T-helper 17 cell (primary cell): Measurements from ENCODE around the gene SHQ1. TPM values are rescaled to one million over a fixed set of nuclear protein-coding genes. Genes with fewer than 3 reads are reported as not detected.

Experiments used
- ATAC-seq: fragments of 150-1000 bp; cut with Tn5 transposase; 2 replicates; pipeline ENCODE4 v1.10.0; 2021; ENCODE audit warnings: mild to moderate bottlenecking, moderate library complexity
- DNase-seq, 3 donors: peaks; one replicate each; pipeline versions ENCODE4 v3.0.0 to v3.0.0-alpha.2; 2020 to 2021
- H3K9me3 ChIP-seq: one replicate; pipeline ENCODE4 v1.7.0; 2013; ENCODE audit warnings: low read length, mild to moderate bottlenecking; ENCODE audit not compliant: control insufficient read depth, poor library complexity, severe bottlenecking
- H3K27ac Mint-ChIP-seq: one replicate; pipeline ENCODE4 v1.8.0; 2022; ENCODE audit warnings: mild to moderate bottlenecking, moderate library complexity, mixed read lengths
- H3K27me3 Mint-ChIP-seq: one replicate; pipeline ENCODE4 v1.8.0; 2022; ENCODE audit warnings: mixed read lengths
- H3K36me3 Mint-ChIP-seq: one replicate; pipeline ENCODE4 v1.8.0; 2022; ENCODE audit warnings: low read depth, mixed read lengths
- H3K4me1 Mint-ChIP-seq: one replicate; pipeline ENCODE4 v1.8.0; 2022; ENCODE audit warnings: mild to moderate bottlenecking, mixed read lengths
- H3K4me3 Mint-ChIP-seq: one replicate; pipeline ENCODE4 v1.8.0; 2022; ENCODE audit warnings: mild to moderate bottlenecking, moderate library complexity, mixed read lengths
- total RNA-seq, 4 donors: library from RNA in 2 of 4; stranded (reverse) in 2 of 4; gene quantifications; one replicate each; pipeline ENCODE4 v1.2.3 and lab custom pipeline; 2022 to 2026

SHQ1 gene
- total RNA-seq, 2 donors from 2014 or later, result 14.0 to 15.4 TPM

- Mint-ChIP-seq H3K4me3 (peak within 1 kb of the TSS; percentile 88), H3K4me1 (peaks cover 9% of the 10 kb centered on the region), H3K27me3 (peaks cover 75% of the 10 kb centered on the region), H3K36me3 (peaks cover 3% of the 10 kb centered on the region), H3K27ac (no peak within 1 kb of the TSS)
- ATAC-seq, result peak; percentile 79
- H3K9me3 ChIP-seq, result no peaks in the 10 kb centered on the region
- no peak for DNase-seq
Observed at GRCh38 chr3:72887705-72888545, 39.7 kb upstream of the SHQ1 start, which contains the start of gene GXYLT2. Gene GXYLT2, plus strand, starts transcription at chr3:72888046. Its CDS starts 188 bp downstream, at chr3:72888234.

GRCh38 chr3:72887343-72887704, 39.1 kb upstream of the SHQ1 start:
- H3K4me3 Mint-ChIP-seq, result peak overlapping the region; percentile 88
- no peak for ATAC-seq

GRCh38 chr3:72872183-72872582, 23.9 kb upstream of the SHQ1 start:
- Mint-ChIP-seq H3K36me3 (peaks cover 2% of the 10 kb centered on the region), H3K27ac (no peak overlapping the region), H3K27me3 (peaks cover 41% of the 10 kb centered on the region), H3K4me3 (no peak overlapping the region), H3K4me1 (no peaks in the 10 kb centered on the region)
- DNase-seq, result no peak
- no peaks in the 10 kb centered on the region for H3K9me3 ChIP-seq
- no peak for ATAC-seq

More at GRCh38 chr3:72887343-72887704, 39.1 kb upstream of the SHQ1 start:
- peaks cover 69% of the 10 kb centered on the region for H3K27me3 Mint-ChIP-seq
- peaks cover 9% of the 10 kb centered on the region for H3K4me1 Mint-ChIP-seq
- peaks cover 3% of the 10 kb centered on the region for H3K36me3 Mint-ChIP-seq
- no peaks in the 10 kb centered on the region for H3K9me3 ChIP-seq
- no peak for DNase-seq
- H3K27ac Mint-ChIP-seq, result no peak overlapping the region

- Mint-ChIP-seq H3K27me3 (peaks cover under 1% of the 10 kb centered on the region), H3K4me3 (no peak overlapping the region), H3K36me3 (no peaks in the 10 kb centered on the region), H3K27ac (no peak overlapping the region), H3K4me1 (peaks cover 2% of the 10 kb centered on the region)
- ATAC-seq (no peak), DNase-seq (no peak)
- H3K9me3 ChIP-seq, result no peaks in the 10 kb centered on the region
Observed at GRCh38 chr3:72862314-72863090, 14.3 kb upstream of the SHQ1 start.

GRCh38 chr3:72860846-72861245, 12.6 kb upstream of the SHQ1 start:
- Mint-ChIP-seq H3K4me1 (peaks cover 2% of the 10 kb centered on the region), H3K36me3 (no peaks in the 10 kb centered on the region), H3K27ac (no peak overlapping the region), H3K4me3 (no peak overlapping the region), H3K27me3 (no peaks in the 10 kb centered on the region)
- H3K9me3 ChIP-seq, result no peaks in the 10 kb centered on the region
- DNase-seq (no peak), ATAC-seq (no peak)

GRCh38 chr3:72860053-72860452, 11.8 kb upstream of the SHQ1 start:
- Mint-ChIP-seq H3K27me3 (peaks cover 4% of the 10 kb centered on the region), H3K27ac (no peak overlapping the region), H3K4me1 (peaks cover 2% of the 10 kb centered on the region), H3K4me3 (no peak overlapping the region), H3K36me3 (no peaks in the 10 kb centered on the region)
- DNase-seq, result no peak
- H3K9me3 ChIP-seq, result no peaks in the 10 kb centered on the region
- no peak for ATAC-seq

GRCh38 chr3:72855001-72855400, 6.8 kb upstream of the SHQ1 start:
- H3K9me3 ChIP-seq, result no peaks in the 10 kb centered on the region
- Mint-ChIP-seq H3K36me3 (no peaks in the 10 kb centered on the region), H3K4me3 (no peak overlapping the region), H3K27me3 (peaks cover 8% of the 10 kb centered on the region), H3K4me1 (peaks cover 4% of the 10 kb centered on the region), H3K27ac (no peak overlapping the region)
- no peak for DNase-seq
- no peak for ATAC-seq

GRCh38 chr3:72848703-72849081, 447 bp upstream of the SHQ1 start:
- DNase-seq, result peak in 2 of 3 donors; percentile 5 to 17
- peak overlapping the region; percentile 91 for H3K27ac Mint-ChIP-seq
- ATAC-seq, result peak; percentile 53
- H3K27me3 Mint-ChIP-seq, result no peaks in the 10 kb centered on the region
- no peaks in the 10 kb centered on the region for H3K9me3 ChIP-seq
- H3K4me3 Mint-ChIP-seq, result peak overlapping the region; percentile 99
- peaks cover 36% of the 10 kb centered on the region for H3K4me1 Mint-ChIP-seq
- H3K36me3 Mint-ChIP-seq, result peaks cover 2% of the 10 kb centered on the region

- ATAC-seq (no peak), DNase-seq (no peak)
- H3K4me1 Mint-ChIP-seq, result peaks cover 36% of the 10 kb centered on the region
Observed at GRCh38 chr3:72847282-72847681, 963 bp downstream of the SHQ1 start.

GRCh38 chr3:72846166-72846565, 2.1 kb downstream of the SHQ1 start:
- no peaks in the 10 kb centered on the region for H3K27me3 Mint-ChIP-seq
- H3K36me3 Mint-ChIP-seq, result peaks cover 6% of the 10 kb centered on the region
- DNase-seq (no peak), ATAC-seq (no peak)
- peaks cover 36% of the 10 kb centered on the region for H3K4me1 Mint-ChIP-seq
- H3K27ac Mint-ChIP-seq, result peak overlapping the region; percentile 91
- H3K9me3 ChIP-seq, result no peaks in the 10 kb centered on the region
- H3K4me3 Mint-ChIP-seq, result no peak overlapping the region

More at GRCh38 chr3:72847282-72847681, 963 bp downstream of the SHQ1 start:
- H3K36me3 Mint-ChIP-seq, result peaks cover 2% of the 10 kb centered on the region
- H3K27me3 Mint-ChIP-seq, result no peaks in the 10 kb centered on the region
- no peaks in the 10 kb centered on the region for H3K9me3 ChIP-seq
- H3K27ac Mint-ChIP-seq, result peak overlapping the region; percentile 91
- H3K4me3 Mint-ChIP-seq, result peak overlapping the region; percentile 99

- ATAC-seq, result no peak
- Mint-ChIP-seq H3K4me3 (no peak overlapping the region), H3K4me1 (peaks cover 36% of the 10 kb centered on the region)
Observed at GRCh38 chr3:72844436-72844993, 3.7 kb downstream of the SHQ1 start.

GRCh38 chr3:72839057-72839456, 9.2 kb downstream of the SHQ1 start:
- H3K4me3 Mint-ChIP-seq, result no peak overlapping the region
- no peak for DNase-seq
- no peaks in the 10 kb centered on the region for H3K9me3 ChIP-seq
- H3K4me1 Mint-ChIP-seq, result peaks cover 16% of the 10 kb centered on the region
- no peak overlapping the region for H3K27ac Mint-ChIP-seq
- H3K36me3 Mint-ChIP-seq, result peaks cover 22% of the 10 kb centered on the region
- no peak for ATAC-seq
- H3K27me3 Mint-ChIP-seq, result no peaks in the 10 kb centered on the region

More at GRCh38 chr3:72844436-72844993, 3.7 kb downstream of the SHQ1 start:
- no peak for DNase-seq
- no peaks in the 10 kb centered on the region for H3K9me3 ChIP-seq
- Mint-ChIP-seq H3K27me3 (no peaks in the 10 kb centered on the region), H3K36me3 (peaks cover 9% of the 10 kb centered on the region), H3K27ac (no peak overlapping the region)

- no peak overlapping the region for H3K4me3 Mint-ChIP-seq
- no peak for DNase-seq
- no peaks in the 10 kb centered on the region for H3K9me3 ChIP-seq
- H3K36me3 Mint-ChIP-seq, result peaks cover 20% of the 10 kb centered on the region
- no peak for ATAC-seq
- H3K4me1 Mint-ChIP-seq, result peaks cover 14% of the 10 kb centered on the region
- no peak overlapping the region for H3K27ac Mint-ChIP-seq
- H3K27me3 Mint-ChIP-seq, result no peaks in the 10 kb centered on the region
Observed at GRCh38 chr3:72836923-72837322, 11.3 kb downstream of the SHQ1 start.
